GM18508 (cell line): ENCODE results near the gene FRMD7.
"Not testable (repeated sequence)": the region's sequence is repeated elsewhere in the genome, so short reads cannot be mapped to it uniquely, and the experiment has no call there.

Experiments
- ATAC-seq: cut with Tn5 transposase; IDR thresholded peaks from one replicate; pipeline ENCODE4 v1.9.1; 2021; ENCODE audit warnings: moderate number of reproducible peaks; ENCODE audit not compliant: insufficient read depth, unreplicated experiment

FRMD7 gene

DNA sequence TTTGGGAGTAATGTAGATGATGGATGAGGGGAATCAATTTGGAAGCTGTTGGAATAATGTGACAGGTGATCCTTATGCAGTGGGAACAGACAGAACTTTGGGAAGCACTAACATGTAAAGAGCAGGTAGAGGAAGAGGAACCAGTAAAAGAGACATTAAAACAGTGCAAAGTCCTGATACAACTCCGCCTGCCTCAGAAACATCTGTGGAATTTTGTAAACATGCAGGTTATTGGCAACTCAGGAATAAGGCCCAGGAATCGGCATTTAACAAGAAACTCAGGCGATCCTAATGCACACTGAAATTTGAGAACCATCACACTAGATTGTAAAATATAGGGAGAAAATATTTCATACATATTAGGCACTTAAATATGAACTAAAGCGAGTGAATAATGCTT, 29.1 kb downstream of the FRMD7 start:
- not testable (repeated sequence) for ATAC-seq

DNA sequence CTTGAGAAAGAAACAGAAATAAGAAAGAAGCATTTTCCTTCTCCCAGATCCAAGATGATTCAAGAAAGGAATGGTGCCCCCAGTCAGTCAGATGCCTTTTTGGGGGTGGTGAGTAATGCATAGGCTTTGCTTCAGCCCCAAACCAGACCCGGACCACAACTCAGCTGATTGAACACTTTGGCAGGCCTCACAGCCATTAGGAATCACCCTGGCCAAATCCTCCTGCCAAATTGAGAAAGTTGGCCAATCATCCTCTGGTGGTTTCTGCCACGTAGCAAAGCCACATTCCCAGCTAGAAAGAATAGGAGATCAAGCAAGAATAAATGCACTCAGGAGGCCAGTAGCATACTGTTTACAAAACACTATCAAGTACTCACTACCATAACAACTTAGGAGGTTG, 33.7 kb downstream of the FRMD7 start:
- no peak for ATAC-seq

DNA sequence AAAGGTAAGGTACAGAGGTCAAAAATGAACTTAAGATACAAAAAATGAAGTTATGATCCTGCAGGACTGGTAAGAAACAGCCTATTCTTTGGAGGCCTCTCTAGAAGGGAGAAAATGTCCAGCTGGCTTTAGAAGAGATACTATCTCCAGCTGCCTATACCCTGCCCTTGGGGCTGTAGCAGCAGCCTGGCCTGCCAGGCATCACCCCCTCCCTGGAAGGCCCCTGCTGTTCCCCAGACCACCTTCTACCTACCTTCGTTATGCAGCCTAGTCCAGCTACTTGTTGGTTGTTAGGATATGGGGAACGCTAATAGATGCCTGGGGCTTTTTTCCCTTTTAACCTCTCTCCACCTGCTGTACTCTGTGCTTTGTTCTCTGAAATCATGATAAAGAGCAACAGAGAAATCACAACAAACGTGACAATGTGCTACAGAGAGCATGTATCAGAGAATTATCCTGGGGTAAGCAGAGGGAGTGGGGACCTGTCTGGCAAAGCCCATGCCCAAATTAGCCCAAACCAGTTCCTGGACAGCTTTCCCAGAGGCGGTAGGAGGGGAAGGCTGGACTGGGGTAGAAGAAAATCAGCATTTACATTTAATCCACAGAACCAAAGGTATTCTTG, 34.5 kb downstream of the FRMD7 start:
- ATAC-seq, result no peak

DNA sequence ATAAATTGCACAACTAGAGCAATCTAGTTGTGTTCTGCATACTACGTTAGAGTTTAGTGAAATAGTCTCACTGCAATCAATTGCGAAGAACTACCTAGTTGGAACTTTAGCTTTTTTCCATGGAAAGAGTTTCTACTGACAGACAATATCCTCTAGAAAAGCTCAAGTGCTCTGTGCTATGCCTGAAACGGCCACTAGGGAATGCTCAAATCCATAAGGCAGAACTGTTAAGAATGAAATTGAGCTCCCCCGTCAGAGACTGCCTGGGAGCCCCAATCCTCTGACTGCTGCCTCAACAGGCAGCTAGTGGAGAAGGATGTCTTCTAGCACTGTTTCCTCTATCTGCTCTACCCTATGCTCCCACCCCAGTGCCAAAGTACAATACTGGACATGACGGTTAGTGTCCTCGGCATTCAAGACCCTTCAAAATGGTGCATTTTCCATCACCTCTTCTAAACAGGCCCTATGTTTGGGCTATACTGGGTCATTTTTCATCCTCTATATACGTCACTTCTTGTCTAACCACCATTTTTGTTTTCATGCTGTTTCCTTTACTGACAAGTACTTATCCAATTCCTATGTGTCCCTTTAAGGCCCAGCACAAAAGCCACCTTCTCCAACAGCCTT, 35.3 kb downstream of the FRMD7 start:
- ATAC-seq, result peak; percentile 75

DNA sequence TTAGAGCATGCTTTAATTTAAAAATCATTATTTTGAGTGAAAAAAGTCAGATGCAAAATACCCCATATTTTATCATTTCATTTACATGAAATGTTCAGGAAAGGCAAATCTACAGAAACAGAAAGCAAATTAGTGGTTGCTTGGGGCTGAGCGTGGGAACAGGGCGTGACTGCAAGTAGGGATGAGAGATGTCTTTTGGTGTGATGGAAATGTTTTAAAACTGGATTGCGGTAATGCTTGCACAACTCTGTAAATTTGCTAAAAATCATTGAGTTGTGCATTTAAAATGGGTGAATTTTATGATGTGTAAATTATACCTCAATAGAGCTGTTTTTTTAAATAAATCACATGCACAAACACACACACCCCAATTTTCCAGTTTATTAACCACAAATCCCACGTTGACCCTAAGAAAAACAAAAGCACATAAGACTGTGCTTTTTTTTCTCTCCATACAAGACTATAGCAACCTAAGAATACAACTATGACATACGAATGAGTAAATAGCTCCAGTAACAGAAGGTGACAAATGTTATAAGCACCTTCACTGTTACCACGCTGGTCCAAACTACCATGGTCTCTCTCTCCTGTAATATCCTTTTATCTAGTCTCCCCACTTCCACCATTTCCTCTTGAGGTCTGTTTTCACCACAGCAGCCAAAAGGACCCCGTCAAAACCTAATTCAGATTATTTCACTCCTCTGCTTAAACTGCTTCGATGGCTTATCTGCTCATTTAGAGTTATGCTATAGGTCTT, 37.2 kb downstream of the FRMD7 start:
- no peak for ATAC-seq

DNA sequence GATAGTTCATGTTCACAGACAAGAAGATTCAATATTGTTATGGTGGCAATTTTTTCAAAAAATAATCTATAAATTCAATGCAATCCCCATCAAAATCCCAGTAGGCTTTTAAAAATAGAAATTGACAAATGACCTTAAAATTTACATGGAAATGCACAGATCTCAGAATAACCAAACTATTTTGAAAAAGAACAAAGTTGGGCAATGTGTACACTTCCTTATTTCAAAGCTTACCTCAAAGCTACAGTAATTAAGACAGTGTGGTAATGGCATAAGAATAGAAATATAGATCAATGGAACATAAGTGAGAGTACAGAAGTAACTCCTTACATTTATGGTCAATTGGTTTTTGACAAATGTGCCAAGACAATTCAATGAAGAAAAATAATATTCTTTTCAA, 39.0 kb downstream of the FRMD7 start:
- no peak for ATAC-seq

DNA sequence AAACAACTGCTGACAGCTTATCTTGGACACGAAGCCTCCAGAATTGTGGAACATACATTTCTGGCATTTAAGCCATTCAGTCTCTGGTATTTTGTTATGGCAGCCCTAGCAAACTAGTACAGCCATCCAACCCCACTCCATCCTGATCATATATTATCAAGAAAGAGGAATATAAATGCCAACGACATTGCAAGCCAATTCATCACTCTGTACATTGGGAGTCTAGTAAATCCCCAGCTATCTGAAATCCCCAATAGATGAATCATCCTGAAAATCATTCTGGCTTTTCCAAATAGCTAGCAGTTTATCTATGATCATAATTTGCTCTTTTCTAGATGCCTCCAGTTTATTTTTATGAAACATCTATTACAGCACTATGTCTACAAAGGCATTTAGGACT, 41.1 kb downstream of the FRMD7 start:
- no peak for ATAC-seq

DNA sequence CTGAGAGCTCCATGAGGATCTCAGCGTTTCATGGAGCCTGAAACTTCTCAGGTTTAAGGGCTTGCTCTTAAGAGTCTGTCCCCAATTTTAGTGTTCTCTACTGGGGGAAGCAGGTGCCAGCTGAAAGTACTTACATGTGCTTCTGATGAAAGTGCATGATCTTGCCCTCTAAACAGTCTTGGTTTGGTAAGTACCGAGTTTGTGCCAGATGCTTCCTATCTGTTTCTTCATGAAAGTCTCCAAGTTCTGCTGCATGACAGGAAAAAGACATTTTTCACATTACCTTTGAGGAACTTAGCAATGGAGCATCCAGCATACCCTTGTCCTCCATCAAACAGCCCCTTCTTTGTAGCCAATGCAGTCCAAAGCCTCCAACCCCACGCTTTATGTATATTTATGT, 42.0 kb downstream of the FRMD7 start:
- ATAC-seq, result no peak

DNA sequence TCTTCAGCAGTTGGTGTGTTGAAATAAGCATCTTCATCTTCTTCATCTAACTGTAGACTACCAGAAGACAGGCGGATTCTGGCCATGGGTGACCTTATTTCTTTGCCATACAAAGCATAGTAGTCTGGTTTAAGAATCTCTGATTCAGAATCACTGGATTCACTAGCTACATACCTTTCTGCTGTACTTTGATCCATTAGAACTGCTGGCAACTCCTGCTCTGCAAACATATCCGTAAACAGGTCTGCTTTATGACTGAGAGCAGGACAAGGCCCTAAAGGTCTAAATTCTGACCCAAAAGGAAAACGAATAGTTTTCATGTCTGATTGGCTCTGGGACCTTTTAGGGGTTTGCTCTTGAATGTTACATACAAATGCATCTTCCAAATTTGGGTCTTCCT, 49.9 kb downstream of the FRMD7 start:
- ATAC-seq, result no peak

DNA sequence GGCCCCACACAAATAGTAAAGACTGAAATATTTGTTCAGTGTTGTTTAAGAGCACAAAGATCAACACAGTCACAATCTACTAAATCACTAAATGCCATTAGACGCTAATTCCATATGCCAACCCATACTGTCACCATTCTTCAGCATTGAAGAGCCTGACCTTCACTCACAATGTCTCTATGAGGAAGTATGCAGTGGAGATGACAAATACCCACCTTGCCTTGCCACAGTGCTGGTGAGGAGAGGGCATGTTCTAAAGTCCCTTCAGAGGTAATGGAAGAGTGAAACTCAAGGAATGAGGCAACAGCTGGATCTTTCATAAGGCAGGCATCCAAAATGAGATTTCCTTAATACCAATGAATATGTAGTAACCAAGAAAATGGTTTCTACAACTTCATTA, 50.4 kb downstream of the FRMD7 start:
- no peak for ATAC-seq

DNA sequence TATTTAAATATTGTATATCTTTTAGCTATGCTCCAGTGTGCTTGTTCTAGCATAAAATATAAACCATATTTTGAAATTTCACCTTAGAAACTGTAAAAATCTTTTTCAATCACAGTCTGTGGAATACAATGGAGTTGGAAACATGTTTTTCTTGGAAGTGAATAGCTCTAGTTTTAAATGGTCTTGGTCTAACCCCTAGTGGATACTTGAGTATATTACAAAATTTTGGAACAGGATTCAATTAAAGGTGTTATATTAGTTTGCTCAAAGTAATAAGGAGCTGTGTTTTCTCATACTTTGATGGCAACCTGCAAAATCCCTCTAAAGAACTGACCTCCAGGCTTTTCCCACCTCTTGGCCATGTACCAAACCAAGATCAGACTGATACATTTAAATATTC, 56.6 kb downstream of the FRMD7 start:
- no peak for ATAC-seq

DNA sequence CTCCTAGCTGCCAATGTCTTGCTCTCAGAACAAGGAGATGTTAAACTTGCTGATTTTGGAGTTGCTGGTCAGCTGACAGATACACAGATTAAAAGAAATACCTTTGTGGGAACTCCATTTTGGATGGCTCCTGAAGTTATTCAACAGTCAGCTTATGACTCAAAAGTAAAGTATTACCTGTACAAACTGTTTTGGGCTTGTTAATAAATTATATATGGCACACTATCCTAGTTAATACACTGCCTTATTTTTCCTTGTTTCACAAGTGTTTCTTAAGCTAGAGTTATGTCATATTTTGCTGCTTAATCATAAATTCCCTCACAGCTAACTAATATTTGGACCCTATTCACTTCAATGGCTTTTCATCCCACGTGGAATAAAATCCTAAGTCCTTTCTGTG, 59.4 kb downstream of the FRMD7 start:
- no peak for ATAC-seq

DNA sequence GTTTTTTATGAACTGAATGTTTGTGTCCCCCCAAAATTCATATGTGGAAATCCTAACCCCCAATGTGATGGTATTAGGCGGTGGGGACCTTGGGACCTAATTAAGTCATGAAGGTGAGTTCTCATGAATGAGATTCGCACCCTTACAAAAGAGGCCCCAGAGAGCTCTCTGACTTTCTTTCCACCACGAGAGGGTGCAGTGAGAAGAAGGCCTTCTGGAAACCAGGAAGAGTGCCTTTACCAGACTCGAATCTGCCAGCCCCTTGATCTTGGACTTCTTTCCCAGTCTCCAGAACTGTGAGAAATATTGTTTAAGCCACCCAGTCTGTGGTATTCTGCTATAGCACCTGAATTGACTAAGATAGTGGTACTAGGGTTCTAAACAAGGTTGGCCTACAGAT, 64.0 kb downstream of the FRMD7 start:
- ATAC-seq, result no peak

DNA sequence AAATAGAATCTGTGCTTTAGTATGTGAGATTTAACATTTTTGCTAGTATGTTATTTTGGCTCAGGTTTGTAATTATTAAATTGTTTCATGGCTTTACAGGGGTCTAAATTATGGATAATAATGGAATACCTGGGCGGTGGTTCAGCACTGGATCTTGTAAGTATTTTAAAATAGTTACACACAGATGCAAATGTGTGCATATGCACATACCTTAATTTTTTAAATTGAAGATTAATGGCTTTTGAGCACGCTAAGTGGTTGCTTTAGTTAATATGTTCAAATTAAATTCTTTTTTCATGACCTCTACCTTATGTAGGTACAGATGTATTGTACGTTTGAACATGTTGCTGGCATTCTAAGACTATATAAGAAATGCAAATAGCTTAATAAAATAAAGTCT, 64.5 kb downstream of the FRMD7 start:
- ATAC-seq, result no peak

DNA sequence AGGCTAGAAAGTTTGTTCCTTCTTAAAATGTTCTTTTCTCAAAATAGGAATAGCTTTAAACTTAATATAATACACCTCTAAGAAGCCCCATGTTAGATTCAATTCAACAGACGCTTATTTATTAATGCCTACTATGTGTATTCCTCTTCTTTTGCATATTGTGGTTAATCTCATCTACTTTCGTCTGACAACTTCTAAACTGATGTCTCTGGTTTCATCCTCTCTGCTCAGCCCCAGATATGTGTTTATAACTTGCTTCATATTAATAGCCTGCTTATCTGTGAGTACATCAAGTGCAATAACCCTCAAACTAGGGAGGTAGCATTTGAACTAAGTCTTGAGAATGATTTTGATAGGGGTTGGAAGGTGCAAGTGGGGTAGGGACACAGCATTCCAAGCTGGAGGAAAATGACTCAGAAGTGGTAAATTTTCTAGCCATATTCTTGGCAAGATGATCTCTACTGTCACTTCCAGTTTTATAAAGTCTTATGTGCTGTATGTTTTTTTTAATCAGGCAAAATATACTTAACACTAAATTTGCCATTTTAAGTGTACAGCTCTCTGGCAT, 67.8 kb downstream of the FRMD7 start:
- no peak for ATAC-seq

DNA sequence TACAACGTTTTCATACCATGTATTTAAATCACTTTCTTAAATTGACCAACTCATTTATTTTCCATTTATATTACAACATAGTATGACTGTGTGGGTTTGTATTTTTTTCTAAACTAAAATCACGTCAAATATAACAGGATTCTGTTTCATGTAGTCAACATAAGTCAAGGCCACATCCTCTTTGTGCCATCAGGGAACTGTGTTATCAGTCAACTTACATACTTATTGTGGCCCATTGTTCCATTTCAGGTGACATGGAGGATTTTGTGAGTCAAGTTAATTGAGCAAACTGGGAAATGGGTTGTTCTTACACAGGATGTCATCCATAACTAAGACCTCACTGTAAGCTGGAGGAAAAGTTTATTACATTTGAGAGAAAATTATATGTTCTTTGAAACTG, 68.8 kb downstream of the FRMD7 start:
- ATAC-seq, result no peak

DNA sequence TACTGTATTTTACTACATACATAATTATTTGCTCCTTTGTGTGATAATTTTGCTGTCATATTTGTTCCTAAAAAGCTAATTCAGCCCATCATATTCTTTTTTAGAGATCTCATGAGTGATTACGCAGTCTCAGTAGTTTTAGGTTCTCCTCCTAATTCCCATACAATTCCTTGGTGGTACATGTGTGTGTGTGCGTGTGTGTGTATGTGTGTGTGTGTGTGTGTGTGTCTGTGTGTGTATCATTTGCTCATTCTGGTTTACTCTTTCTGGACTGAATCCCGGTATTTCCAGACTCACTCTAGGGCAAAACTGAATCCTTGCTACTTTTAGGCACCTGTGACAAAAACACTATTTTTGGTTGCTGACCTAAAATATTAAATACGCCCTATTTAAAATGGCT, 69.8 kb downstream of the FRMD7 start:
- ATAC-seq, result no peak

DNA sequence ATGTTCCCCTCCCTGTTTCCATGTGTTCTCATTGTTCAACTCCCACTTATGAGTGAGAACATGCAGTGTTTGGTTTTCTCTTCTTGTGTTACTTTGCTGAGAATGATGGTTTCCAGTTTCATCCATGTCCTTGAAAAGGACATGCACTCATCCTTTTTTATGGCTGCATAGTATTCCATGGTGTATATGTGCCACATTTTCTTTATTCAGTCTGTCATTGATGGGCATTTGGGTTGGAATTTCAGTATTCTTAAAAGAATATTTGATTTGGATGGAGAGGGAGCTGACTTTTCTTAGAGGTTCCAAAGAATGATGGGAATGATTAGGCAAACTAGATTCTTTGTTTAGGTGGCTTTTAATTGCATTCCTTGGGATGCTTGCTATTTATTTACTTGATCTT, 76.0 kb downstream of the FRMD7 start:
- ATAC-seq, result not testable (repeated sequence)

DNA sequence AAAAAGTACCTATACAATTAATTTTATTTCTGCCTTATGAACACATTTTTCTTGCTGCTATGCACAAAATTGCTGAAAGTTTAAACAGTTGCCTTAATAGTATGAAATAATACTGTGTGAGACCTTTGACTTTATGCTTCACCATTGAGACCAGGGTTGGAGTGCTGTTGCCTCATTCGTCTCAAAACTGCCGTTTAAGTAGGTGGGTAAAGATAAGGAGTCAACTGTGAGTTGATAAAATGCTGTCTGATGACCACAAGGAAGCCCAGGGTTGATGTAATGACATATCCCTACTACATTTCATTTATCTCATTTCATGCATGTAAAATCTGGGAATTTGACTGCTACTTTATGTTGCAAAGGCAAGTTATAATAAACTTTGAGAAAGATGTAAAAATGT, 81.3 kb downstream of the FRMD7 start:
- ATAC-seq, result no peak

DNA sequence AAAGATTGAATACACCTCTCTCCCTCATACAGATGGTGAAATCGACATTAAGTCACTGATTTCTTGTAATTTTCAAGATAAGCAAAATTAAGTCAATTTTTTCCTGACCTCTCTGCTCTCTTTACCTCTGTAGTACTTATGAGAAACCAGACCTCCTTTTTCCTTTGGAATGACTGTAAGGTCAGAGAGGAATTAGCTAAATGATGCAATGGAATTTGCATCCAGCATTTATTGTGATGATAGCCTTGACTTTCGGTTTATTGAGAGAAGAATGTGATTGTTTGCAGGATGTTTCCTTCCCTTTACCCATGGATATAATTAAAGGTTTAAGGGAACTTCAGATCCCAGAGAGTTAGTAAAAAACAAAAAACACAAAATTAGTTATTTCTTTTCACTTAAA, 82.4 kb downstream of the FRMD7 start:
- ATAC-seq, result no peak

DNA sequence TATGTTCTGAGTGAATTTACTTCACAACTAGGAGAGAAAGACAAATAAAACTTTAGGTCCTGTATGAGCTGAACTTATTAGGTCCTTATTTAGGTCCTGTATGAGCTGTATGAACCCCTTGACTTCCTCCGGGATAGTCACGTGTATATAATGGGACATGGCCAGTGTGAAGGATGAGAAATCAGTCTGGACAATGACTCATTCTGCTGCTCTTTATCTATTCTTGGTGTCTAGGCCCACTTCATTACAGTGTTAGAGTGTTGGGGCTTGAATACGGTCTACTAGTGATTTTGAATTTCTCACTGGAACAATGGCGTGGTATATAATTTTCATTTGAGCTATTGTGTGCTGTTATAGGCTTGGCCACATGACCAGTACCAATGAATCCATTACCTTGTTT, 82.9 kb downstream of the FRMD7 start:
- ATAC-seq, result no peak

DNA sequence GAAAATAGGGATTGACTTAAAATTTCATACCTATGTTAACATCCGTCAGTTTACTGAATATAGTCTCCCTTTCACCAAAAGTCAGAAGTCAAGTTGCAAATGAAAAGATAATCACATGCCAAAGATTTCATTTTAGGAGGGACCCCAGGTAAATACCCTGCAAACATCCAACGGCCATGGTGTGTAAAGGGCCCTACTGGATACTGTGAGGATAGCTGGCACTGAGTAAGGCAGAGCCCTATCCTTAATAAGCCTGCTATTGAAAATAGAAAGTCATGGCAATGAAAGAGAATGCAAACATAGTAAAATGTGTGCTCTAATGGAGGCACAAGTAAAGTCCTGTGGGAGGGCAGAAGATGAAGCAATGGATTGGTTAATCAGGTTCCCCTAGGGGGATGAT, 83.8 kb downstream of the FRMD7 start:
- ATAC-seq, result no peak
